Kidney epithelial cell (primary cell): ENCODE results near the gene INSYN1. TPM values are rescaled to one million over a fixed set of nuclear protein-coding genes. Genes with fewer than 3 reads are reported as not detected.

Experiments used
- DNase-seq: peaks from one replicate; pipeline ENCODE4 v3.0.0-alpha.2; 2010; ENCODE audit warnings: low read depth
- H3K27me3 ChIP-seq: 2 replicates; pipeline ENCODE4 v1.6.0; 2011; ENCODE audit warnings: low read length; ENCODE audit not compliant: control insufficient read depth, insufficient read depth
- H3K36me3 ChIP-seq: 2 replicates; pipeline ENCODE4 v1.5.1; 2011; ENCODE audit warnings: low read length; ENCODE audit not compliant: control insufficient read depth, insufficient read depth
- H3K4me3 ChIP-seq: 2 replicates; pipeline ENCODE4 v1.5.1; 2011; ENCODE audit warnings: low read depth, mild to moderate bottlenecking, control low read depth, low read length
- total RNA-seq: library from RNA; depleted of rRNA; stranded (reverse); fragments of >200 nt; gene quantifications from 2 replicates; pipeline ENCODE4 v1.2.3, GENCODE V29; 2015
- TF ChIP-seq, protein P1 (sequence below): IDR thresholded peaks from 2 replicates; pipeline ENCODE4 v1.5.1; 2011; ENCODE audit warnings: mild to moderate bottlenecking, moderate library complexity, low read length, control low read depth, inconsistent platforms; ENCODE audit not compliant: insufficient read depth, poor library complexity, severe bottlenecking

The INSYN1 gene
- total RNA-seq, 1 donor from 2014 or later = 1.3 TPM

DNA sequence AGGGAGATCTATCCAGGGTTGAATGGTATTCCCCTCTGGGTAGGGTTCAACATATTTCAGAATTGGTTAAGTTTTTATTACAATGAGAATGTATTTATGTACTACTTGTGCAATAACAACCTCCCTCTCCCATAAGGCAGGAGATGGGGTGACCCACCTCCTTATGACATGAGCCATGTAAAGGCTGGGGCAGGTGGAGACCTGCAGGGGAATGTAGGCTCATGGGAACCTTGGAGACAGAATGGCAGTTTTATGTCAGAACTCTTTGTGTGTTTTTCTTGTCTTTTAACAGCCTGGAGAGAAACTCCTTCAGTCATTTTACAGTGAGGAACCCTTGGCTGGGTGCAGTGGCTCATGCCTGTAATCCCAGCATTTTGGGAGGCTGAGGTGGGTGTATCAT, 24.6 kb upstream of the INSYN1 start:
- no peak overlapping the region for H3K4me3 ChIP-seq
- no peak for DNase-seq
- TF ChIP-seq, protein P1, sequence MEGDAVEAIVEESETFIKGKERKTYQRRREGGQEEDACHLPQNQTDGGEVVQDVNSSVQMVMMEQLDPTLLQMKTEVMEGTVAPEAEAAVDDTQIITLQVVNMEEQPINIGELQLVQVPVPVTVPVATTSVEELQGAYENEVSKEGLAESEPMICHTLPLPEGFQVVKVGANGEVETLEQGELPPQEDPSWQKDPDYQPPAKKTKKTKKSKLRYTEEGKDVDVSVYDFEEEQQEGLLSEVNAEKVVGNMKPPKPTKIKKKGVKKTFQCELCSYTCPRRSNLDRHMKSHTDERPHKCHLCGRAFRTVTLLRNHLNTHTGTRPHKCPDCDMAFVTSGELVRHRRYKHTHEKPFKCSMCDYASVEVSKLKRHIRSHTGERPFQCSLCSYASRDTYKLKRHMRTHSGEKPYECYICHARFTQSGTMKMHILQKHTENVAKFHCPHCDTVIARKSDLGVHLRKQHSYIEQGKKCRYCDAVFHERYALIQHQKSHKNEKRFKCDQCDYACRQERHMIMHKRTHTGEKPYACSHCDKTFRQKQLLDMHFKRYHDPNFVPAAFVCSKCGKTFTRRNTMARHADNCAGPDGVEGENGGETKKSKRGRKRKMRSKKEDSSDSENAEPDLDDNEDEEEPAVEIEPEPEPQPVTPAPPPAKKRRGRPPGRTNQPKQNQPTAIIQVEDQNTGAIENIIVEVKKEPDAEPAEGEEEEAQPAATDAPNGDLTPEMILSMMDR = no peak

DNA sequence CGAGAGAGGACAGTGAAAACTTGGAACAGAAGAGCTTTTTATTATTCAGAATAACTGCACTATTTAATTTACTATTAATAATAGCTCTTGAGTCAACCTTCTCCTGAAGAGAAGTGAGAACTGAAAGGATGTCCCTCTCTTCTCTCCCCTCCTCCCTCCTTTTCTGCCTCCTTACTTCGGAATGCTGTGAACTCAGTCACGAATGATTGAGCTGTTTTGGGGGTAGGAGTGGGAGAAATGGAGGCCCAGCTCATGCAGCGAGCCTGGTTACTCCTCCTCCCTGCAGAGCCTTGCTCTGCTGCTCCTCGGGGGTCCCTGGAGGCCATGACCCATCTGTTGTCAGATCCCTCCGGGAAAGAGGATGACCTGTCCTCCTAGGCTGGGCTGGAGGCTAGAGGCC, 20.3 kb upstream of the INSYN1 start:
- TF ChIP-seq, protein P1 = no peak
- no peak for DNase-seq
- H3K36me3 ChIP-seq = no peaks in the 10 kb centered on the region
- H3K27me3 ChIP-seq = peaks cover 22% of the 10 kb centered on the region
- no peak overlapping the region for H3K4me3 ChIP-seq

More for the DNA sequence above, 24.6 kb upstream of the INSYN1 start:
- Histone ChIP-seq H3K36me3 (no peaks in the 10 kb centered on the region), H3K27me3 (peaks cover 6% of the 10 kb centered on the region)

DNA sequence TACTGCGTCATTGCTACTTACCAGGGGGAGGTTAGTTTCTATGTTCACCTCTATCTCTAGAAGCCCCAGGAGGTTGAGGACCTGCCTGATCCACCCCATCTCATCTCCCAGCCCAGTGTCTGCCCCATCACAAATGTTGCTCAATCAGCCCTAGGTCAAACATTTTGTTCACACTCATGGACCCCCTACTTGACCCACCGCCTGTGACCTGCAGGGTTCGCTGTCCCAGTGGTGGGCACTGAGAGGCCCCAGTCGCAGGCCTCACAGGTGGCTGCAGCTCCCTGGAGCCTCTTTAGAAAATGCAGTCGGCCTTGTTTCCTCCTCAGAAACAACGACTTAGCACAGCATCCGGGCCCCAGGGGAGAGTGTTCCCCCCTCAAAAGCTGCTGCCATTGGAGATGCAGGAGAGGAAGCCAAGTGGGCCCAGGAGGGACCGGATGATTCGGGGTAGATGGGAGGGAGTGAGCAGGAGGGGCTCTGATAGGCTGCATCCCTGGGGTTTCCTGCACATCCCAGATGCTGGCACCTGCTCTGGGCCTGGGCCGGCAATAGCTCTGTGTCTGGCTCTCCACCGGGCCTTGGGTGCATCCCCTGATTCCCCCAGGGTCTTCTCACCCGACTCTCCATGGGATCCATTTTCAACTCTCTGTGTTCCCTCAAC, 18.4 kb upstream of the INSYN1 start:
- H3K4me3 ChIP-seq = no peak overlapping the region

DNA sequence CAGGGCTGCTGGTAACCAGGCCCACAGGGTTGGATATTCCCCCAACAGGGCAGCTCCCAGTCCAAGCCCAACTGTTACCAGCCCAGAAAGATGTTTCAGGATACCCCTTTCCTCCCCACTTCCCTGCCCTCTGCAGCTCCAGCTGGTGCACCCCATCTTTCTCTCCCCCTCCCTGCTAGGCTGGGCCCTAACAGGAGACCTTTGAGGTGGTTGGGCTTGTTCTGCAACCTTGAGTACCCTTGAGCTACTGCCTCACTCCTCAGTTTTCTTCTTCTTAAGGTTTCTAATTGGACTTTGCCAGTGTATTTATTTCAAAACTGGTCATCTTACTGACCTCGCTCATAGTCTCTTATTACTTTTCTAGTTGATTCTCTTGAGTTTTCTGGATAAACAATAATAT, 16.9 kb upstream of the INSYN1 start:
- Histone ChIP-seq H3K27me3 (peaks cover 23% of the 10 kb centered on the region), H3K36me3 (no peaks in the 10 kb centered on the region), H3K4me3 (no peak overlapping the region)
- TF ChIP-seq, protein P1 = no peak
- no peak for DNase-seq

More for the DNA sequence above, 18.4 kb upstream of the INSYN1 start:
- no peak for DNase-seq
- Histone ChIP-seq H3K36me3 (no peaks in the 10 kb centered on the region), H3K27me3 (peaks cover 23% of the 10 kb centered on the region)
- TF ChIP-seq, protein P1 = no peak

DNA sequence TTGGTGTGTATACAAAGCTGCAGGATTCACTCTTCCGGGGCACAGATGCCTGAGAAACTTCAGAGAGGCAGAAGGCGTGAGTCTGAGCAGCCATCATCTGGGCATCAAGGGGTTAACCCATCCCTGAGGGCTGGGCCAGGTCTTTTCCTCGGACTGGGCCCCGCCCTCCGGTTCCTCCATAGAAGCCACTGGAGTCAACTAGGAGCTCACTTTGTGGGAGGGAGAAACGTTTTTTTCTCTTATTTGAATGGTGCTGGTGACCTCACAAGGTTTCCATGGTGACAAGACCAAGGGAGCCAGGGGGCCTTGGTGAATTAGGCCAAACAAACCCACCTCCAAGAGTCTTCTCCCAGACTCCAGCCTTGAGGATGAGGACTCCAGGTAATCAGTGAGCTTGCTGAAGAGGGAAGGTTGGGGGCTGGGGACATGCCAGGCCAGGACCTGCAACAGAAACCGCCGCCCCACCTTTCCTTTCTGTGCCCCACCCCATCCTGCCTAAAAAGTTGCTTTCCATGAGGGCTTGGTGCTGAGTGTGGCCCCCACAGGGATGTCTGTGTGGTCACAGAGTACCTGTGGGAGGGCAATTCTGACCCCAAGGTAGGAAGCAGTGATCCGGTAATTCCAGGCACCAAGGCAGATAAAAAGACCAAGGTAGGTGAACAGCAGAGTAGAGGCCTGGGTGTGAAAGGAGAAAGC, 14.8 kb upstream of the INSYN1 start:
- TF ChIP-seq, protein P1 = no peak
- Histone ChIP-seq H3K4me3 (no peak overlapping the region), H3K36me3 (no peaks in the 10 kb centered on the region), H3K27me3 (peaks cover 18% of the 10 kb centered on the region)
- no peak for DNase-seq

DNA sequence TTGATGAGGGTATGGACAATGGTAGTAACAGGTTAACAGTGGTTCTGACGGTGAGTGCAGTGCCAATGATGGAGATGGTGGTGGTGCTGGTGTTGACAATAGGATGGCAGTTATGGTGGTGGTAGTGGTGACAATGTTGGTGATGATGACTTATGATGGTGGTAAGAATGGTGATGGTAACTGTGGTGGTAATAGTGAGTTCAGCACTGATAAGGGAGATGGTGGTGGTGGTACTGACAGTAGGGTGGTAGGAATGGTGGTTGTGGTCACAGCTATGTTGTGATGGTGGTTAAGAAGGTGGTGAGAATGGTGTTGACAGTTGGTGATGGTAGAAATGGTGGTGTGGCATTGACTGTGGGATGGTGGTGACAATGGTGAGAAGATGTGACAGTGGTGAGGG, 13.4 kb upstream of the INSYN1 start:
- Histone ChIP-seq H3K4me3 (no peak overlapping the region), H3K27me3 (peaks cover 16% of the 10 kb centered on the region), H3K36me3 (no peaks in the 10 kb centered on the region)
- TF ChIP-seq, protein P1 = no peak
- DNase-seq = no peak
